ENCODE data around the gene ENPP6. TPM values are rescaled to one million over a fixed set of nuclear protein-coding genes. Genes with fewer than 3 reads are reported as not detected.

Gene ENPP6
- polyA plus RNA-seq, 1 donor from 2014 or later = not detected

- H3K9me2 ChIP-seq (ENCODE audit: insufficient read depth, low read length) = no peaks in the 10 kb centered on the region
- H3K27ac ChIP-seq (ENCODE audit: low read length) = no peak overlapping the region
- no peaks in the 10 kb centered on the region for H3F3A ChIP-seq (ENCODE audit: insufficient read depth, low read length, poor library complexity, severe bottlenecking)
- H3K27me3 ChIP-seq (ENCODE audit: insufficient read depth, low read depth, low read length) = no peaks in the 10 kb centered on the region
- no peaks in the 10 kb centered on the region for H3K79me2 ChIP-seq (replicated peaks; ENCODE audit: insufficient read depth, low read length)
- no peak overlapping the region for H3K4me2 ChIP-seq (ENCODE audit: low read length)
- no peak overlapping the region for H3K4me3 ChIP-seq (ENCODE audit: low read length)
- H3K36me3 ChIP-seq (ENCODE audit: insufficient read depth, low read length) = no peaks in the 10 kb centered on the region
- no peak overlapping the region for H3K9ac ChIP-seq (ENCODE audit: low read length)
- H2AFZ ChIP-seq (ENCODE audit: low read depth, low read length) = no peak overlapping the region
- no peak for TF ChIP-seq POLR2AphosphoS5 (IDR thresholded peaks at IDR 0.05)
- TF ChIP-seq REST (IDR thresholded peaks at IDR 0.05; ENCODE audit: borderline replicate concordance) = no peak
- TF ChIP-seq TAF1 (IDR thresholded peaks at IDR 0.05; ENCODE audit: low read depth) = no peak
- TF ChIP-seq CTCF (IDR thresholded peaks at IDR 0.05; ENCODE audit: poor library complexity, severe bottlenecking) = no peak
- TF ChIP-seq EP300 (conservative IDR thresholded peaks at IDR 0.05; ENCODE audit: poor library complexity, severe bottlenecking) = no peak
- TF ChIP-seq MXI1 (conservative IDR thresholded peaks at IDR 0.05; ENCODE audit: poor library complexity, severe bottlenecking) = no peak
- no peak for TF ChIP-seq EZH2 (IDR thresholded peaks at IDR 0.05; ENCODE audit: borderline replicate concordance, insufficient read depth, low read length, poor library complexity, severe bottlenecking)
- no peak for TF ChIP-seq SMC3 (conservative IDR thresholded peaks at IDR 0.05; ENCODE audit: poor library complexity)
- no peak for TF ChIP-seq RAD21 (conservative IDR thresholded peaks at IDR 0.05)
- H3K9me3 ChIP-seq (ENCODE audit: low read length) = no peaks in the 10 kb centered on the region
- H4K20me1 ChIP-seq (ENCODE audit: insufficient read depth) = no peaks in the 10 kb centered on the region
These were observed 121.0 kb downstream of the ENPP6 start for GRCh38 chr4:184096561-184097240.

- Histone ChIP-seq H3K9me2 (ENCODE audit: insufficient read depth, low read length) (no peaks in the 10 kb centered on the region), H3K9me3 (ENCODE audit: low read length) (no peaks in the 10 kb centered on the region), H3K9ac (ENCODE audit: low read length) (no peak overlapping the region), H3K4me2 (ENCODE audit: low read length) (no peak overlapping the region), H3F3A (ENCODE audit: insufficient read depth, low read length, poor library complexity, severe bottlenecking) (no peaks in the 10 kb centered on the region), H3K27me3 (ENCODE audit: insufficient read depth, low read depth, low read length) (no peaks in the 10 kb centered on the region), H3K27ac (ENCODE audit: low read length) (no peak overlapping the region), H4K20me1 (ENCODE audit: insufficient read depth) (no peaks in the 10 kb centered on the region), H3K79me2 (replicated peaks; ENCODE audit: insufficient read depth, low read length) (no peaks in the 10 kb centered on the region), H3K36me3 (ENCODE audit: insufficient read depth, low read length) (no peaks in the 10 kb centered on the region), H3K4me3 (ENCODE audit: low read length) (no peak overlapping the region), H2AFZ (ENCODE audit: low read depth, low read length) (peak overlapping the region; percentile 48)
- TF ChIP-seq TAF1 (IDR thresholded peaks at IDR 0.05; ENCODE audit: low read depth) = no peak
- no peak for TF ChIP-seq REST (IDR thresholded peaks at IDR 0.05; ENCODE audit: borderline replicate concordance)
- no peak for TF ChIP-seq CTCF (IDR thresholded peaks at IDR 0.05; ENCODE audit: poor library complexity, severe bottlenecking)
- TF ChIP-seq EP300 (conservative IDR thresholded peaks at IDR 0.05; ENCODE audit: poor library complexity, severe bottlenecking) = no peak
- TF ChIP-seq RAD21 (conservative IDR thresholded peaks at IDR 0.05) = no peak
- TF ChIP-seq EZH2 (IDR thresholded peaks at IDR 0.05; ENCODE audit: borderline replicate concordance, insufficient read depth, low read length, poor library complexity, severe bottlenecking) = no peak
- no peak for TF ChIP-seq MXI1 (conservative IDR thresholded peaks at IDR 0.05; ENCODE audit: poor library complexity, severe bottlenecking)
- TF ChIP-seq POLR2AphosphoS5 (IDR thresholded peaks at IDR 0.05) = no peak
- TF ChIP-seq SMC3 (conservative IDR thresholded peaks at IDR 0.05; ENCODE audit: poor library complexity) = no peak
These were observed 123.0 kb downstream of the ENPP6 start for GRCh38 chr4:184094532-184095159.

Measured in neural cell (in vitro differentiated cells).